ENCODE data around the gene ENKUR. TPM values are rescaled to one million over a fixed set of nuclear protein-coding genes. Genes with fewer than 3 reads are reported as not detected.

ENKUR gene
- total RNA-seq, 1 experiment from 2014 or later, result 0.13 TPM

DNA sequence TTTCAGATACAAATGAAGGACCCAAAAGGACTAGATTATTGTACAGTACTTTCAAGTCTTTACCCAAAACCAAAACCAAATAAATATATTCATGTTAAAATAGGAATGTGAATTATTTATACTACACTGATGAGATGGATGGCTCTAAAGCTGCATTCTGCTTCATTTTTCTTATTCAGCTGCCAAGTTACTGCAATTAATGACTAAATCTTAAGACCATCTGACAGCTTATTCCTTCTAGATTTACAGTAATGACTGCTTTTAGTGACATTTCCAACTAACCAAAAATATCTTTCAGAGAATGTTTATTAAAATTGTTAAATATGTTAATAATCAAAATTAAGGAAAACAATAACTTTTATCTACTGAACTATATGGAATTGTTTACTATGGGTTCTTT, 20.9 kb downstream of the ENKUR start:
- Histone ChIP-seq H3K4me3 (ENCODE audit: low read depth in 2 of 2, low read length in 2 of 2) (no peak overlapping the region), H3K27ac (ENCODE audit: low read length) (no peak overlapping the region), H3K9me3 (ENCODE audit: control insufficient read depth, insufficient read depth, low read depth, low read length) (no peaks in the 10 kb centered on the region), H3K4me1 (ENCODE audit: control insufficient read depth, insufficient read depth, low read length) (no peaks in the 10 kb centered on the region), H3K36me3 (ENCODE audit: control insufficient read depth, insufficient read depth, low read length) (no peaks in the 10 kb centered on the region; the same call in 1 of the 2 replicates), H3K27me3 (ENCODE audit: control insufficient read depth, insufficient read depth, low read length) (no peaks in the 10 kb centered on the region)
- ChIA-PET CTCF (no interaction called here), POLR2A (no interaction called here)
- in situ Hi-C loops (cut with HindIII; ENCODE audit: low pct_unique_long_range_greater_than_20kb, low sequenced_read_pairs), result no loop called here
- intact Hi-C loops (cut with micrococcal nuclease; ENCODE audit: unreplicated experiment), result loop anchor here (10.0 kb wide), 1 partner anchor 350 kb away; no protein-coding TSS in a partner anchor
- ATAC-seq (no peak), DNase-seq (ENCODE audit: low read depth, low spot score) (no peak)
- BruUV-seq (replicated peaks), result no TSS peak
- TF ChIP-seq, protein P1, sequence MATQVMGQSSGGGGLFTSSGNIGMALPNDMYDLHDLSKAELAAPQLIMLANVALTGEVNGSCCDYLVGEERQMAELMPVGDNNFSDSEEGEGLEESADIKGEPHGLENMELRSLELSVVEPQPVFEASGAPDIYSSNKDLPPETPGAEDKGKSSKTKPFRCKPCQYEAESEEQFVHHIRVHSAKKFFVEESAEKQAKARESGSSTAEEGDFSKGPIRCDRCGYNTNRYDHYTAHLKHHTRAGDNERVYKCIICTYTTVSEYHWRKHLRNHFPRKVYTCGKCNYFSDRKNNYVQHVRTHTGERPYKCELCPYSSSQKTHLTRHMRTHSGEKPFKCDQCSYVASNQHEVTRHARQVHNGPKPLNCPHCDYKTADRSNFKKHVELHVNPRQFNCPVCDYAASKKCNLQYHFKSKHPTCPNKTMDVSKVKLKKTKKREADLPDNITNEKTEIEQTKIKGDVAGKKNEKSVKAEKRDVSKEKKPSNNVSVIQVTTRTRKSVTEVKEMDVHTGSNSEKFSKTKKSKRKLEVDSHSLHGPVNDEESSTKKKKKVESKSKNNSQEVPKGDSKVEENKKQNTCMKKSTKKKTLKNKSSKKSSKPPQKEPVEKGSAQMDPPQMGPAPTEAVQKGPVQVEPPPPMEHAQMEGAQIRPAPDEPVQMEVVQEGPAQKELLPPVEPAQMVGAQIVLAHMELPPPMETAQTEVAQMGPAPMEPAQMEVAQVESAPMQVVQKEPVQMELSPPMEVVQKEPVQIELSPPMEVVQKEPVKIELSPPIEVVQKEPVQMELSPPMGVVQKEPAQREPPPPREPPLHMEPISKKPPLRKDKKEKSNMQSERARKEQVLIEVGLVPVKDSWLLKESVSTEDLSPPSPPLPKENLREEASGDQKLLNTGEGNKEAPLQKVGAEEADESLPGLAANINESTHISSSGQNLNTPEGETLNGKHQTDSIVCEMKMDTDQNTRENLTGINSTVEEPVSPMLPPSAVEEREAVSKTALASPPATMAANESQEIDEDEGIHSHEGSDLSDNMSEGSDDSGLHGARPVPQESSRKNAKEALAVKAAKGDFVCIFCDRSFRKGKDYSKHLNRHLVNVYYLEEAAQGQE (IDR thresholded peaks at IDR 0.05; ENCODE audit: insufficient read depth in 1 of 2, low read depth in 2 of 2, low read length in 1 of 2), result no peak
- no peak for TF ChIP-seq SIN3A (IDR thresholded peaks at IDR 0.05; ENCODE audit: borderline replicate concordance, insufficient read depth, low read depth, low read length)
- TF ChIP-seq POLR2AphosphoS5 (IDR thresholded peaks at IDR 0.05; ENCODE audit: low read depth, low read length), result no peak
- TF ChIP-seq TCF7L2 (IDR thresholded peaks at IDR 0.05; ENCODE audit: low read depth, low read length), result no peak
- TF ChIP-seq, protein P2, sequence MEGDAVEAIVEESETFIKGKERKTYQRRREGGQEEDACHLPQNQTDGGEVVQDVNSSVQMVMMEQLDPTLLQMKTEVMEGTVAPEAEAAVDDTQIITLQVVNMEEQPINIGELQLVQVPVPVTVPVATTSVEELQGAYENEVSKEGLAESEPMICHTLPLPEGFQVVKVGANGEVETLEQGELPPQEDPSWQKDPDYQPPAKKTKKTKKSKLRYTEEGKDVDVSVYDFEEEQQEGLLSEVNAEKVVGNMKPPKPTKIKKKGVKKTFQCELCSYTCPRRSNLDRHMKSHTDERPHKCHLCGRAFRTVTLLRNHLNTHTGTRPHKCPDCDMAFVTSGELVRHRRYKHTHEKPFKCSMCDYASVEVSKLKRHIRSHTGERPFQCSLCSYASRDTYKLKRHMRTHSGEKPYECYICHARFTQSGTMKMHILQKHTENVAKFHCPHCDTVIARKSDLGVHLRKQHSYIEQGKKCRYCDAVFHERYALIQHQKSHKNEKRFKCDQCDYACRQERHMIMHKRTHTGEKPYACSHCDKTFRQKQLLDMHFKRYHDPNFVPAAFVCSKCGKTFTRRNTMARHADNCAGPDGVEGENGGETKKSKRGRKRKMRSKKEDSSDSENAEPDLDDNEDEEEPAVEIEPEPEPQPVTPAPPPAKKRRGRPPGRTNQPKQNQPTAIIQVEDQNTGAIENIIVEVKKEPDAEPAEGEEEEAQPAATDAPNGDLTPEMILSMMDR (IDR thresholded peaks at IDR 0.05), result no peak

DNA sequence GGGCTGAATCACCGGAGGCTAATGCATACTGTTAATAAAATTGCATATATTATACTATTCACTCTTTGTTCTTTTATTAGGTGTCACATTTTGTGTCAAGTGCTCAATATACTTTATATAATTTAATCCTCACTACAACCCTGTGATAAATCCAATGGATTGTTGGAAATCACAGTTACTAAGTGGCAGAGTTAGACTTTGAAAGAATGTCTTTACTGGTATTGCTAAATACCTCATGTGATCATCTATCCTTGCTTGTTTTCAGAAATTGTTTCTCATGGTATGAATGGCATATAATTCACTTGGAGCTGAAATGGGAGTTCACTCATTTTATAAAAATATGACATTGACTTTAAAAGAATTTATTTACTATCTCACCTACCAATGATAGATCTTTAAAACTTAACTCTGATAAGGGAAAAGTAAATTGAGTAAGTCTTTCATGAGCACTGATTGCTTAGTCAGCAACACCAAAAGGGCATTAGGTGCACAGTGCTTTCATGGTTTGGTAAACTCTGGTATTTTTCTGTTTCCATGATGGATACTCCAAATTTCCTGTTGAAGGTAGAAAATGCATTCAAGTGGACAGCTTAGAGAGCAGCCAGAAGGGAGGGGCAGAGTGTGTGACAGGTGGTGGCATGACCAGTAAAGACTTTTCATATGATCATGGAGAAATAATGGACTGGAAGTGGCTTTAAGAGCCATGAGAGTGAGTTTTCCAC, 22.6 kb downstream of the ENKUR start:
- H3K36me3 ChIP-seq (ENCODE audit: control insufficient read depth, insufficient read depth, low read length), result no peaks in the 10 kb centered on the region
- no peak overlapping the region for H3K27ac ChIP-seq (ENCODE audit: low read length)
- H3K27me3 ChIP-seq (ENCODE audit: control insufficient read depth, insufficient read depth, low read length), result no peaks in the 10 kb centered on the region
- DNase-seq (ENCODE audit: low read depth, low spot score) (no peak), ATAC-seq (no peak)
- POLR2A ChIA-PET, result no interaction called here
- CTCF ChIA-PET, result no interaction called here
- H3K4me1 ChIP-seq (ENCODE audit: control insufficient read depth, insufficient read depth, low read length), result no peaks in the 10 kb centered on the region
- no peak overlapping the region for H3K4me3 ChIP-seq (ENCODE audit: low read depth in 2 of 2, low read length in 2 of 2)
- H3K9me3 ChIP-seq (ENCODE audit: control insufficient read depth, insufficient read depth, low read depth, low read length), result no peaks in the 10 kb centered on the region
- in situ Hi-C loops (cut with HindIII; ENCODE audit: low pct_unique_long_range_greater_than_20kb, low sequenced_read_pairs) (no loop called here), intact Hi-C loops (cut with micrococcal nuclease; ENCODE audit: unreplicated experiment) (loop anchor here (10.0 kb wide), 1 partner anchor 349 kb away; no protein-coding TSS in a partner anchor)
- TF ChIP-seq TCF7L2 (IDR thresholded peaks at IDR 0.05; ENCODE audit: low read depth, low read length) (no peak), POLR2AphosphoS5 (IDR thresholded peaks at IDR 0.05; ENCODE audit: low read depth, low read length) (no peak), SIN3A (IDR thresholded peaks at IDR 0.05; ENCODE audit: borderline replicate concordance, insufficient read depth, low read depth, low read length) (no peak)
- TF ChIP-seq, protein P2 (IDR thresholded peaks at IDR 0.05), result no peak
- TF ChIP-seq, protein P1 (IDR thresholded peaks at IDR 0.05; ENCODE audit: insufficient read depth in 1 of 2, low read depth in 2 of 2, low read length in 1 of 2), result no peak
- BruUV-seq (replicated peaks), result no TSS peak
